Measurements from ENCODE around the gene HS3ST5.

HS3ST5 gene

DNA sequence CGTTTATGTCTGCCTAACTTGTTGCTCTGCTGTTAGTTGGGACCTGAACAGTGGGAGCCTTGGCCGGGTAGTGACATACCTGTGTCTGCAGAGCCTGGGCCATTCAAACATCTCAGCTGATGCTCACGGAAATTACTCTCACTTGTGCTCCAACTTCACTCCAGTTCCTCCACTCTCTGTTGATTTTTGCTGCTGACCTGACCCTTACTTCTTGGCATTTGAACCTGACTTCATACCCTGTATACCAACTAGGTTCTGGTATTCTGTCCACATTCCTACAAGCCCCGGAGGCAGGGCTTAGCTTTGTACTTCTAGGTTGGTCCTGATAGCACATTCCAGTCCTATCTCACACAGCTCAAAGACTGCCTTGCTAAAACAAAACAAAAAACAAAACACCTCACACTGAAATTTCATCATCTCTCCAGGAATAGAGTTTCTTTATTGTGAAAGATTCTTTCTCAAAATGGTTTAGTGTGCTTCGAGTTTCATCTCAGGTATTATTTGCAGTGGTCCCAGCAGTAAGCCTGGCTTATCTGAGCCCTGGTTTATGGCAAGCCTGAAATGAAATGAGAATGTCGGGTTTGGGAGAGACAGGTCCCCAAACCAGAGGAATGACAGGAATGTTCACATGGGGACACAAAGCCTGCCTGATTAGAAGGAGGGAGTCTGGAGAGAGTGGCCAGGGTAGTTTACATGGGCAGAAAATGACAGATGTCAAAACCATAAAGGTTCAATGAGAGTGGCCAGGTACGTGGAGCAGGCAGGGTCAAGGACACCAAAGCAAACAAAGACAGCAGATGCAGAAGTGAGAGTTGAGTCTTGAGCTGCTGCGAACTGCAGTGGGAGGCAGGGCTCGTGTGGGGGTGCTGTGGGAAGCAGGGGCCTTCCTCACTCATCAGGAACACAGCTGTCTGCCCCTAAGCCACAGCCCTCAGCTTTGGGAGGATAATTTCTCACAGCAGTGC, 197.7 kb downstream of the HS3ST5 start:
- DNase-seq, result no peak

DNA sequence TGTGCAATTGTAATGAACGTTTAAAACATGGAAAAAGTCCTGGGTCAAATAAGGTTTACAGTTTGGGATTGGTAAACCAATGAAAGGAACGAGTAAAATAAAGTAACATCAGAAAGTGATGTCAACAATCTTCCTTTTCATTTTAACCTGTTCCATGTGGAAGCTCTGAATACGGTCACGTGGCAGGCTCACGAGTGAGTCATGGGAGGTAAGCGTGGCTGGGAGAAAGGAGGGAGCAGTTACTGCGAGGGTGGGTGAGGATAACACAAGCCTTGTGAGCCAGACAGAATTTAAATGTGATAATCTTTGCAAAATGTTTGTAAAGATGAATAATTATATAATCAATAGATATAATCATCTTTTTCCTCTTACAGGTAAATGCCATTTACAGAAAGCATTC, 200.6 kb downstream of the HS3ST5 start:
- no peak for DNase-seq

DNA sequence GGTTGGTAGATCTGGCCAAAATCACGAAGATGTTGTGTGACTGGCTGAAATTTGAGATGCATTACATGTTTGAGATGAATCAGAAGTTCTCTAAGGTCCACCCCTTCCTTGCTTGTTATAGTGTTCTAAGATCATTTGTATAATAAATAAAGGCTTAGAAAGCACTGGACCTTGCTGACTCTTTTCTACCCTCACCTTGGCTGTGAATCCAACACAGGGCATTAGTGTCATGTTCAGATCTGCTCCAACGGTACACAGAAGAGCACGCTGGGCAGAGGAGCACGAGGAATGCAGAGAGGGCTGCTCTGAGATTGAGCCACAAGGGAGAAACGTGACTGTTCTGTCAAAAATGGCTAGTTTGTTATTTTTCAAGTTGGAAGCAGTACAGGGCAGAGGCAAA, 202.4 kb downstream of the HS3ST5 start:
- DNase-seq, result no peak

DNA sequence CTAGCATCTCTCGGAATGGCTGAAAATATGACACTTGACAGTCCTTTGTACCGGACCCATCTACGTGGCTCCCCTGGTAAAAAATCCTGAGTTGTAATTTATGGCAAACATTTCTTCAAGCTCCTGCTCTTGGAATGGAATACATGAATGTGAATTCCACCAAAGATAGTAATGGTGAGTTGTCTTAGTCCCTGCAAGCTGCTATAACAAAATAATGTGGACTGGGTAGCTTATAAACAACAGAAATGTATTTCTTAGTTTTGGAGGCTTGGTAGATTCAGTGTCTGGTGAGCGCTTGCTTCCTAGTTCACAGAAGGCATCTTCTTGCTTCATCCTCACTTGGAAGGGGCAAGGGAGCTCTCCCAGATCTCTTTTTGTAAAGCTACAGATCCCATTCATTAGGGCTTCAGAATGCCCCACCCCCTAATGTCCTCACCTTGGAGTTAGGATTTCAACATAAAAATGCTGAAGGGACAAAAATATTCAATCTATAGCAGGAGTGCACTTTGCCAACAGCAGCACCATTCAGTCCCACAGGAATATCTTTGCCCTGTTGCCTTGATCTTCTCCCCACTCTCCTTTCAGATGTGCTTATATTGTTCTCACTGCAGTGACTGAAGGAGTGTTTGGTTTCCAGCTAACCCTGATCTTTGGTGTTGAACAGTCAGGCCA, 204.1 kb downstream of the HS3ST5 start:
- DNase-seq, result no peak

DNA sequence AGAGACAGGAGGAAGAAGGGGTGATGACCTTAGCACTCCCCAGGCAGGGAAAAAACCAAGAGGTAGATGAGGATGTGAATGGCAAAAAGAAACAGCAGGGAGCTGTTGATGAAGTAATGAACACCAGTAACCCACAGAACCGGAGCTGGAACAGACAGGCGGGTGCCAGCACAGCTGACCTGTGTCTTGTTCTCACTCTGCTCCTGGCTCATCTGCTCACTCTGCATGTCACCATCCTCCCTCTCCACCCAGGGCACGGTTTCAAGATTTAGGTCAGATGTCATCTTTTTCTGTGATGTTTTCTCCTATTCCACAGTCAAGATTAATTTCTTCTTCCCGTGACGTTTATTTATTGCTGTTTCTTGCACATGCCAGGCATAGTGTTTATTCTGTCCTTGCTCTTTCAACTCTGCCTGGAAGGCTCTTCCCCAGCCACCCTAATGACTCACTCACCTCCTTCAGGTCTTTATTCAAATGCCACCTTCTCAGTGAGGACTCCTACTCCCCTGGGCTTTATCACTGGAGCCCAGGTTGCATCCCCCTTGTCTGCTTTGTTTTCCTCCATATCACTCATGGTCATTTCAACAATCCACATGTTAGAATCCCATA, 207.4 kb downstream of the HS3ST5 start:
- DNase-seq, result no peak

DNA sequence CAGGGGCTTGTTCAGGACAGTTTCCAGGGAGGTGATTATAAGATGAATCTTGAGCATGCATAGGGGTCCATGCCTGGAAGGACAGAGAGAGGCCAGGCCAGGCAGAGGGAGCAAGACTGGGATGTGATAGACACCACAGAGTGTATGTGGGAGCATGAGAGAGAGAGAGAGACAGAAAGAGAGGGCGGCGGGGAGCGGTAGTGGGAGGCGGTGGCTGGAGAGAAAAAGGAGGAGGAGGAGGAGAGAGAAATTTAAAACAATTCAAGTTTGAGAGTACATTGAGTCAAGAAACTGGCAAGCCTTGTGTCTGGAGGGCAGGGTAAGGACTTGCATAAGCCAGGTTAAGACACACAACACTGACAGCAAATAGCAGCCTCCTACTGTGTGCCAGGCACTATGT, 209.0 kb downstream of the HS3ST5 start:
- DNase-seq, result no peak

DNA sequence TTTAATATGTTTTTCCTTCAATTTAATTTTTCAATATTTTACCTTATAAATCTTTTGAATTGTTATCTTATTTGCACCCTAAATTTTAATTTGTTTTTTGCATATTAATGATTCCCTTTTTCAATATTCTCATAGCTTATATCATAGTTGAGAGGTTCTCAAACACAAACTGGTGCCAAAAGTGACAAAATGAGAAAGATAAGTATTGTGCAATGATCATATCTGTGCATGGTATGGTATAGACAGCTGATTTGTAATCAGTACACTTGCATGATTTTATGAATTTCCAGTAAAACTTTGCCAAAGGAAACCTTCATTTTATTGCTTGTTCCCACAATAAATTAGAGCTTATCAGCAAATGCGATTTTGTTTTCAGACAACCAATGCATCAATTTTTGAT, 210.9 kb downstream of the HS3ST5 start:
- DNase-seq, result no peak

DNA sequence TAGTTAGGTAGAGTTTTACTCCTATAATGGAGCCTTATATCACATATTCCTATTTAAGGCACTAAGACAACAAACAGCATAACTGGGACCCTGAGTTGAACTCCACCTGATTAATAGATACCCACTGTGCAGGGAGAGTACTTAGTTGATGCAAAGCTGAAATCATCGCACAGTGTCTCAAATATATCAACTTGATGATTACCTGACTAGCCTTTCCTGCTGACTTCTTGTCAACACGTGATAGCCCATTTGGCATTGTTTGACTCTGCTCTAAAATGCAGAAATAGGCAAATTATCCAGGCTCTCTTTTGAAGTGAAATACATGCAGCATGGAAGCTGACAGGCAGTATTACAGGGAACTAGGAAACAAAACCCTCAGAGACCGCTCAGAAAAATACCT, 217.2 kb downstream of the HS3ST5 start:
- DNase-seq, result no peak

DNA sequence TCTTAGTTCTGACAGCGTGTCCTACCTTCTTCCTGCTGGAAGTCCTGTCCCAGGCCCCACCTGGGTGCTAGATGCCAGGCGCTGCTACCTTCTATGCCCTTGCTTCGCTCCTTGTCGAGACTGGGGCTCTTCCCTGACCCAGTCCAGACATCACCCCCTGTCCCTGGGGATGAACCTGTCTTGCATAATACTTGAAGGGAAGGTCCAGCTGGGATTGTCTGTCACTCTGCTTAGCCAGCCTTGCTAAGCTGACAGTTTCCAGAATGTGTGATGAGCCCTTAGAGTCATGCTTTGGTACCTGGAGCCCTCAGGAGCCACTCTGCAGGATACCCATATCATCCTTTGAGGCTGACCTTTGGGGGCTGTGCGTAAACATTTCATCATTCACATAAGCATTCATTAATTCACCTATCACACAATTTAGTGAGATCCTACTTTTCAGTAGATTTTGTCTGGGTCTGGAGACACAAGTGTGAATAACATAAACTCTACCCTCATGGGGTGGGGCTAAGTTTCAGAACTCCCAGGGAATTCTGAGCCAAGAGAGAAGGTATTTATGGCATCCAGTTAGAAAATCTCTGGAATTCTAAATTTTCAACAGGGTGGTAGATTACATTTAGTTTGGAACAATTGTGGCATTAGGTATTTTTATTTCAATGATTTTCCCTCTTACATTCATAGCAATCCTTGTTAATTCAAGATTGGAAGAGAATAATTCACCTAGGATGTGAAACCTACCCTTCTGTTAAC, 220.7 kb downstream of the HS3ST5 start:
- DNase-seq, result peak; percentile 36

DNA sequence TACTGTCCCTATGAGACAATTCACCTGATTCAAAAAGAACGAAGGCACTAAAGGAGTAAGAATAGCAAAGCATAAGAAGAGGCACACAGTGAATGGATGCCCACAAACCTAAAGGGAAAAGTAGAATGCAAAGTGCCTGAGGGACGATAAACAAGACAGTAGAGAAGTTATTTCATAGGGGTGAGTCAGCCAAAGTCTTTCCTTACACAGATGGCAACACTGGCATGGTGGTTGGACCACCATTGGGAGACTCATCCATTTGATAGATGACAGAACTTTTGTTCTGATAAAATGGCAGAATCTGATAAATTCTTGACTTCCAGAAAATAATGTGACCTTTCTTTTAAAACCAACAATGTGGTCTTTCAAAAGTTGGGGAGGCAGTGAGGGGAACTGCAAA, 223.8 kb downstream of the HS3ST5 start:
- DNase-seq, result no peak

DNA sequence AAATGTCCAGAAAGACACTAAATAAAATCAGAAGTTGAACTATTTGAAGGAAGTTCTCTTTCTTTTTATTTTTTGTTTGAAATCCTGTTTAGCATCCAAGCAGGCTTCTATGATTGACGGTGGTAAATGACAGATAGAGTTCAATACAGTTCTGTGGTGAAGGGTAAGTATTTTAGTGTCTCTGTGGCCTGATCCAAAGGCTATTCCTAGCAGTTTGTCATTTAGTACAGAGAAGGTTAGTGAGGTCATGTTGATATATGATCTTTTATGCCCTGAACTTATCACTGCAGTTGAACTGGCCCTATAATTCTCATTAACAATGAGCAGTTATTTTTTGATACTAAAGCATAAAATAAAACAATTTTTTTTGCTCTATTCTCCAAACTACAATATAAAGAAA, 227.2 kb downstream of the HS3ST5 start:
- DNase-seq, result no peak

DNA sequence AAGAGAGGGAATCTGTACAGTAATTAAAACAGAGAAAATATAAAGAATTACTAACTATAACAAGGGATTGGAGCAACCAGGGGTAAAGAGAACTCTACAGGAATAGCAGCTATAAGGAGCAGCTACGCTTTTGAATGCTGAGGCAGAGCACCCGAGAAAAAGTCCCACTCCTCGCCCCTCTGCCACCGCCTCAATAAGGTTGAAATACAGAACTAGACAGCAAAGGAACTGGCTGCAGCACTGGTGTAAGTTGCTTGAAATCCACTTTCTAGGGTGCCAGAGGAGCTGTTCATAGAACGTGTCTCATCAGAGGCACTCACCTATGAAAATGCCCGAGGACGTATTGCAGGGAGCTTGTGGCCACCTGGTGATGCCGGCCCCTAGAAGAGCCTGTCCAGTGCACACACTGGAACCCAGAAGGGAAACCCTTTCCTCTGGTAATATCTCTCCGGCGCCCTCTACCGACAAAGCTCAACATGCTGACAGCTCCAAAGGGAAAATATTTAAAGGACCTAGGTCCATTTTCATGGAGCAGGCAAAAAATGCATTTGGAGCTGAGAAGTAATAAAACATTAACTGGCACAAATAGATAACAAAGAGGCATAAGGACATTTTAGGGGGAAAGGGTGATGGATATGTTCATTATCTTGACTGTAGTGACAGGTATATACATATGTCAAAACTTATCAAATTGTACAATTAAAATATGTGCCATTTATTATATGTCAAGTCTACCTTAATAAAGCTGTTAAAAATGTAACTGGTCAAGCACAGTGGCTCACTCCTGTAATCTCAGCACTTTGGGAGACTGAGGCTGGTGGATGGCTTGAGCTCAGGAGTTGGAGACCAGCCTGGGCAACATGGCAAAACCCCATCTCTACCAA, 234.5 kb downstream of the HS3ST5 start:
- peak; percentile 81 for DNase-seq

DNA sequence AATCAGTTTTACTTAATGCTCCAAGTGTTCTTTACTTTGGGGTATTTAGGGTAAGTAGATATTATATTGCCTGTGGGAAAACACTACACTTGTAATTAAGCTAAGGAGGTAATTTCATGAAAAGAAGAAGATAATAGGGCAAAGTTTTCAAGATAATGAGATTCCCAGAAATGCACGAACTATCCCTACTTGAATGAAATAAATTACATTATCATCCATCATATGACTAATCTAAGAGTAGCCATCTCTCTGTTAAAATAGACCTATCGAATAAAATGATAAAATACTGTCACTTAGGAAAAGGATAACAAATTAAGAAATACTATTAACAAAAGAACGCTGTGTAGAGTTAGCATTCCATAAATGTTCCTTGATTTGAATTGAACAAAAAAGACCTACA, 236.8 kb downstream of the HS3ST5 start:
- DNase-seq, result no peak

DNA sequence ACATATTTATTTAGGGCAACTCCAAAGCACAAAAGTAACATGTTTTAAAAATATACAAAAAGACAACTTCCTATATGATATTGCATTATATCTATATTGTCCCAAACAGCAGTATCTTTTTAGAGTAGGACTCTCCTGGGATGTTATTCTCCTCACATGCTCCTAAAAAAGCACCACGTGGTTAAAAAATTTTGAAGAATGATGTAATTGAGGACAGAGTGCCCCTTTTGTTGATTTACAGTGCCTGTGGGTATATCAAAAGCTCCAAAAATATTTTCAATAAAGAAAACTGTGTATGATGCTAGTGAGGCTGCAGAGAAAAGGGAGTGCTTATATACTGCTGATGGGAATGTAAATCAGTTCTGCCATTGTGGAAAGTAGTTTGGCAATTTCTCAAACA, 241.6 kb downstream of the HS3ST5 start:
- no peak for DNase-seq

DNA sequence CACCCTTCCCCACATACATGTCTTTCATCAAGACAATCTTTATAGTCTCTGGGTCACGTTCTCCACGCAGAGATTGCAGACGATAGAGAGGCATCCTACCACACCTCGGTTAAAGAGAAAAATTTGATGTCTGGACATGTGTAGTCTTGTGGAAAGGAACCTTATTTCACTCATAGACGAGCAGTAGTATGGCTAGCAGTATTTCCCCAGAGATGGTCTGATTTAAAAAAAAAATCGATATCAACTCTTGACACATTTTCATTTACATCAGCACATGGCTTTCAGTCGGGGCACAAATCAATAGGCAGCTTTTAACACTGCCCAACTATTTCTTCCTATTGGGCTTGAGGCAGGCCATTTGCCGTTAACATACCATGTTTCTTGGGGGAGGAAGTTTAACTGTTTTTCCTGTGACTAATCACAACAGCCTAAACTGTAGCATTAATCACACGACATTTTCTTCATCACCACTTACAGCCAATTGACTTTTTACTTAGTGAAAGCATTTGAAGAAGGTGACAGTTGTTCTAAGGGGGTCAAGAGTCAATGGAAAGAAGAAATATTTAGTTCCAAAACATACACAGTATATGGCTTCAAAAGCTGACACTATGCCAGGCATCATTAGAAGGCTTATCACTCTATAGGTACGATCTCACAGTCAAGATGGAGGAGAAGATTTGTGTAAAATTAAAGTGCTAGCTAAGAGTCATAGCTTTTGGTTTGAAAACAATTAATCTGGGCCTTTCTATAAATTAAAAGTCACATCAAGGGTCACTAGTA, 242.4 kb downstream of the HS3ST5 start:
- peak; percentile 60 for DNase-seq

DNA sequence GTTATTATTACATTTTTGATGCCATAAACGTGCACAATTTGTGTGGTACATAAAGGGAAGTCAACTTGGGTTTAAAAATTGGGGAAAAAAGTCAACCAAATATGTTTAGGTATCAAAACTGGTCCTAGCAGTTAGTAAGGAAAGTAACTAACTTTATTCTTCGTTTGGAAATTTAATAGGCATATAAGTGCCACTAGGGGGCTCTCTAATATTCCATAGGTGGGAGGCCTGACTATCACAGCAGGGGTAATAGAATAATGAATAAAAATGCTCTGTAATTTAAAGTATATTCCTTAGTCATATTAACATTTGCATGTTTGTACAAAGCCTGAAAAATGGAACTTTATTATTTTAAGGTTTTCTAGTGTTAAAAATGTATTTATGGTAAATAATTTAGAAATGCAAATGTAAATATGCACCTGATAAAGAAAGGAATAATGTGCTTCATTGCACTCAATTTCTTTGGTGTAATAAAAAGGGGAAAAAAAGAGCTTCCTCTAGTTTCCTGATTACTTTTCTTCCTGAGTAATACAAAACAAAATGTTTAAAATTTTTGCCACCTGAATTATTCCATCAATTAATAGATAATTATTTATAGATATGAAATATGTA, 246.2 kb downstream of the HS3ST5 start:
- peak; percentile 50 for DNase-seq

DNA sequence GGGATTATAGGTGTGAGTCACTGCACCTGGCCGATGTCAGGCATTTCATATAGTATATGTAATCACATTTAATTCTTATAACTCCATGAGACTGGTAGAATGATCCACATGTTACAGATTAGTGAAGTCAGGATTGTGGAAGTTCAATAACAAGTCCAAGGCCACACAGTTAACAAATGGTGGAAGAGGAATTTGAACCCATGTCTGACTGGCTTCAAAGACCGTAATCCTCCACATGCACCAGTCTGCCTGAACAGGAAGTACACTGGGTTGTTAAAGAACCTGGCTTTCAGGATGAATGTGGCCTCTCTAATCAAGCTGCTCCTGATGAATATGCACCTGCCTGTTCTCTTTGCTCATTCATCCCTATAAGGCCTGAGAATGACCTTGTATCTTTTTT, 249.9 kb downstream of the HS3ST5 start:
- no peak for DNase-seq

DNA sequence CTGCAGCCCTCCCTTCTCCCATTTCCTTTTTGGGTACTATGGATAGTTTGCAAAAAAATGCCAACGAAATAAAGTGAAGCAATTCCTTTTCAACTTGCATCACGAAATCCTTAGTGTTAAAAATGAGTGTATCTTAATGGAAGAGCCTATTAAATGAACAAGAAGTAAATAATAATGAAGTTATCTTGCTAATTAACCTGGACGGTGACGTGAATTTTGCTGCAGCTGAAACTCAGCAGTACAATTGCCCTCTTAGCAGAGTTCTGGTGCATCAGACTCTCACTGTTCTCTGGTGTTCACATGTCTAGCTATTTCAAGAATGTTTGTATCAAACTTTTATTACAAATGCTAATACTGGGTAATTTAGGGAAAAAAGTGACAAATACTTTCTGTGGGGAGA, 252.2 kb downstream of the HS3ST5 start:
- DNase-seq, result no peak

DNA sequence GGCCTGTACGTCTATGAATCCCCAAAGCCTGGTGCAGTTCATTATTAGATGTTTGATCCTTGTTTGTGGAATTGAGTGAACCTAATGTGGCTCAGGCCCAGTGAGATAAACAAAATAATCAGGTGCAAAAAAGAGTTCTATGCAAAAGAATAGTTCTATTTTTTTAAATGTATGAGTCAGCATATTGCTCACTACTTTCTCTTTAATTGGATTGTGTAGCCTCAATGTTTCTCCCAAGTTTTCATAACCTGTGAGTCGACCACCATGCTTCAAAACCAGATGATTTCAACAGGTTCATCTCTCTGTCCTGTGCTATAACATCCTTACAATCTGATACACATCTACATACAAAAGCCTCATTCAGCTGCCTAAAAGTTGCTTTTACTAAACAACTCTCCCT, 255.3 kb downstream of the HS3ST5 start:
- no peak for DNase-seq

DNA sequence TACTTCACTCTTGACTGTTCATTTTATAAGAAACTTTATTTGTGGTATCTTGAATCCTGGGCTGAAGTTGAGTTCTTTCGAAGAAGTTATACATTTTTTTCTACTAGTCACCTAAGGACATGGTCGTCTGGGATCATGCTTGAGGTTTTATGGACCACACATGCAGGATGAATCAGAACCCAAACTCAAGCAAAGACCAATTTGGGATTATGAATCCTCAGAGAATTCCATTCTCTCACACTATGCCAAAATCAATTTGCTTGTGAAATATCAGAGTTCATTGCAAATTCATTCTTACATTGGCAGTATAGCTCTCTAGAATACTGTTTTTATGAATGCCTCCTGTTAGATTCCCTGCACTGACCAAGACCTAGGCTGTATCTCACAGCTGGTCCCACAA, 257.6 kb downstream of the HS3ST5 start:
- DNase-seq, result peak; percentile 64

Measured in EL (cell line).